ENCODE data around the gene RCE1. TPM values are rescaled to one million over a fixed set of nuclear protein-coding genes. Genes with fewer than 3 reads are reported as not detected.

Gene RCE1
- total RNA-seq, 4 donors from 2014 or later: 9.5 to 14.8 (median 11.7) TPM

DNA sequence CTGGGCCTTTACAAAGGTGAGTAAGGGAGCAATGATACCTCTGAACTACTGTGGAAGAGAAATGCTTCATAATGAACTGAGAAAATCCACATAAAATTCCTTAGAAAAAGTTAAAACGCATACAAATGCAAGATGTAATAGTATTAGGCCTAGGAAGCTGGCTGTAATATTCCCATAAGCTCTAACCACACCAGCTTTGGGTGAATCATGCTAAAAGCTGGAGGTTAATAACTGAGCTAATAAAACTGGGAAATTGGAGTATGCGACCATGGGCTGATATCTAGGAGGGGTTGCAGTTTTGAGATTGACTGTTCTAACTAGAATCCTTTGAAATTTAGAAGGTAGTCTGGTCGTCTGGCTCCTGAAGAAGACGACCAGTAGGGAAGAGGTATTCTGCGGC, 28.6 kb upstream of the RCE1 start:
- Histone ChIP-seq H3K27me3 (no peaks in the 10 kb centered on the region), H3K36me3 (peaks cover 0 to 35% of the 10 kb centered on the region in 2 donors), H3K9me3 (no peaks in the 10 kb centered on the region), H3K27ac (no peak overlapping the region), H3K4me3 (no peak overlapping the region), H3K4me1 (no peaks in the 10 kb centered on the region)
- ATAC-seq: no peak
- no peak for TF ChIP-seq POLR2A (IDR thresholded peaks at IDR 0.05)
- WGBS, 2 donors (ENCODE audit: low coverage in 1 of 2): 91 to 93% methylated on average over 4 to 5 of the region's 5 CpGs

DNA sequence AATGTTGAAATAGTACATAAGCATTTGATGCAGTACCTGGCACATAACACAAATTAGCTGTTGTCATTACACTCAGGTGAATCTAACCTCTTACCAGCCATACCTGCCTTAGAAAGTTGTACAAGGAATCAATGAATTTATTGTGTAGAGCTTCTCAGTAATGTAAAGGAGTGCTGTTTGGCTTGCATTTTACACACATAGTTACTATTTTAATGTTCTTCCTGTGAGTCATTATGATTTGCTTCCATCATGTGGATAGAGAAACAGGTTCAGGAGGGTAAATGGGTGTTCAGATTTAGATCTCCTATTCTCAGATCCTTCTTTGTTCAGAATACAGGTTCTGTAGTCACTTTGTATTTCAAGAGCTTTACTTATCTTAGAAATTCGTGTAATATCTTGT, 27.6 kb upstream of the RCE1 start:
- H3K27ac ChIP-seq: no peak overlapping the region
- no peak overlapping the region for H3K4me3 ChIP-seq
- TF ChIP-seq, protein P1, sequence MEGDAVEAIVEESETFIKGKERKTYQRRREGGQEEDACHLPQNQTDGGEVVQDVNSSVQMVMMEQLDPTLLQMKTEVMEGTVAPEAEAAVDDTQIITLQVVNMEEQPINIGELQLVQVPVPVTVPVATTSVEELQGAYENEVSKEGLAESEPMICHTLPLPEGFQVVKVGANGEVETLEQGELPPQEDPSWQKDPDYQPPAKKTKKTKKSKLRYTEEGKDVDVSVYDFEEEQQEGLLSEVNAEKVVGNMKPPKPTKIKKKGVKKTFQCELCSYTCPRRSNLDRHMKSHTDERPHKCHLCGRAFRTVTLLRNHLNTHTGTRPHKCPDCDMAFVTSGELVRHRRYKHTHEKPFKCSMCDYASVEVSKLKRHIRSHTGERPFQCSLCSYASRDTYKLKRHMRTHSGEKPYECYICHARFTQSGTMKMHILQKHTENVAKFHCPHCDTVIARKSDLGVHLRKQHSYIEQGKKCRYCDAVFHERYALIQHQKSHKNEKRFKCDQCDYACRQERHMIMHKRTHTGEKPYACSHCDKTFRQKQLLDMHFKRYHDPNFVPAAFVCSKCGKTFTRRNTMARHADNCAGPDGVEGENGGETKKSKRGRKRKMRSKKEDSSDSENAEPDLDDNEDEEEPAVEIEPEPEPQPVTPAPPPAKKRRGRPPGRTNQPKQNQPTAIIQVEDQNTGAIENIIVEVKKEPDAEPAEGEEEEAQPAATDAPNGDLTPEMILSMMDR (IDR thresholded peaks at IDR 0.05): no peak
- TF ChIP-seq POLR2AphosphoS5 (IDR thresholded peaks at IDR 0.05): no peak
- no peak for TF ChIP-seq POLR2A (IDR thresholded peaks at IDR 0.05)
- no peak for TF ChIP-seq EP300 (IDR thresholded peaks at IDR 0.05)
- ATAC-seq: no peak
- no peaks in the 10 kb centered on the region for H3K4me1 ChIP-seq
- peaks cover 0 to 33% of the 10 kb centered on the region in 2 donors for H3K36me3 ChIP-seq
- H3K9me3 ChIP-seq: no peaks in the 10 kb centered on the region
- 90 to 100% methylated on average over 1 of the region's 1 CpG for WGBS, 2 donors (ENCODE audit: low coverage in 1 of 2)
- no peaks in the 10 kb centered on the region for H3K27me3 ChIP-seq

DNA sequence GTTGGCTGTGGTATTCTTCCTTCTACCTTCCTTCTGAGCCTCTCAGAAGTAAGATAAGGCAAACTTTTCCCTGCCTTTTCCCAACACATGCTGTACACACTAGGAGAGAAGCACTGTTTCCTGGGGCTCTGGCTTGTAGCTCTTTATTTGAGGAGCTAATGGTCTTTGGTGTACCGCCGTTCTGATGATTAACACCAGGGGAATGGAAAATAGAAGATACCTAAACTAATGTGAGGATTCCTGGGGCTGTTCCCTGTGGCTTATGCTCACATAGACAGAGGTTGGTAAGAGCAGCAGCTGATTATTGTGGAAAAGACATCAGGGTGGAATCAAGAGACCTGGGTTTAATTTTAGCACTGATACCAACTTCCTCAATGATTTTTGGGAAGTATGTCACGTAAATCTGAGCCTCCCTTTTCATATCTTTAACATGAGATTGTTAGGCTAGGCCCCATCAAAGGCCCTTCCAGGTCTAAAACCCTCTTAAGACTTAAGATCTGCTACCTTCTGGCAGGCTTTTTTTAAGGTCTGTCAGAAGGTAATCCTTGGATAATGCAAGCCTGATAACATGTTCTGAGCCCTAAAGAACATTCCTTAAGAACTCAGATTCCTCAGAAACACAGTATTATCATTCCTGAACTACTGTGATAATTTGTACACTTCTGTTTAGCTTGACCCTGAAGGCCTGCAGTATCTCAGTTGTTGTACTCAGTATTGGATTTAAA, 24.8 kb upstream of the RCE1 start:
- TF ChIP-seq EP300 (IDR thresholded peaks at IDR 0.05) (no peak), POLR2A (IDR thresholded peaks at IDR 0.05) (no peak), POLR2AphosphoS5 (IDR thresholded peaks at IDR 0.05) (no peak)
- TF ChIP-seq, protein P1 (IDR thresholded peaks at IDR 0.05): no peak
- no peak for ATAC-seq
- WGBS, 2 donors (ENCODE audit: low coverage in 1 of 2): 79 to 100% methylated on average over 1 to 2 of the region's 3 CpGs
- no peak overlapping the region for H3K27ac ChIP-seq
- H3K4me1 ChIP-seq: no peaks in the 10 kb centered on the region
- H3K4me3 ChIP-seq: no peak overlapping the region
- peaks cover 0 to 26% of the 10 kb centered on the region in 2 donors for H3K36me3 ChIP-seq
- H3K9me3 ChIP-seq: no peaks in the 10 kb centered on the region
- no peaks in the 10 kb centered on the region for H3K27me3 ChIP-seq

DNA sequence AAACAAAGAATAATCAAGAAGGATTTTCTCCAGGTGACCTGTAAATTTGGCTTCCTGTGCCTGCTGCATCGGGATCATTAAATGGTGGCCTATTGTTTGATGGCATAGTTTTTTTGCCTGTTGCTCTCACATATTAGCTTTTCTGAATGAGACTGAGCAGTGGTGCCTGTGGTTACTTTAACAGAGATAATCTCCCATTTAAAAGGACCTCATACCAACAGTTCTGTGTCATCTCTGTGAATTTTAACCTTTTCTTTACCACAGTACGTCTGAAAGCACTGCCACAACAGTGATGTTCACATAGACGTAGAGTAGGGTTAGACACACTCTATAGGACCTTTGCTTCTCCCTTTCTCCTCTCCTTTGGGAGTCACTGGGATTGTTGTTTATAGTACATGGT, 22.9 kb upstream of the RCE1 start:
- no peak for ATAC-seq
- 67 to 74% methylated on average over 2 to 3 of the region's 3 CpGs for whole genome bisulfite sequencing, 2 donors (ENCODE audit: low coverage in 1 of 2)

DNA sequence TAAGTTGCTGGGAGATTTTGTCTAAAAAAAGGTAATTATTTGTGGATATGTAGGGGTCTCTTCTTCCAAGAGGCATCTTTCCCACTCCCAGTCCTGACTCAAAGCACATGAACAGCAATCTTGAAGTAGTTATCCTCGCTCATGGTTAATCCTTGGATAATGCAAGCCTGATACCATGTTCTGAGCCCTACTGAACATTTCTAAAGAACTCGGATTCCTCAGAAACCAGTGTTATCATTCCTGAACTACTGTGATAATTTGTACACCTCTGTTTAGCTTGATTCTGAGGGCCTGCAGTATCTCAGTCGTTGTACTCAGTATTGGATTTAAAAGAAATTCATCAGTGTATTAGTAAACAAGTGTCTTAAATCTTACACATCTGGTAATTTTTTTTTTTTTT, 22.3 kb upstream of the RCE1 start:
- H3K4me3 ChIP-seq: no peak overlapping the region
- H3K27ac ChIP-seq: no peak overlapping the region
- TF ChIP-seq, protein P1 (IDR thresholded peaks at IDR 0.05): no peak
- TF ChIP-seq POLR2AphosphoS5 (IDR thresholded peaks at IDR 0.05): no peak
- TF ChIP-seq POLR2A (IDR thresholded peaks at IDR 0.05): no peak
- TF ChIP-seq EP300 (IDR thresholded peaks at IDR 0.05): no peak
- no peaks in the 10 kb centered on the region for H3K27me3 ChIP-seq
- WGBS, 2 donors (ENCODE audit: low coverage in 1 of 2): 60 to 67% methylated on average over 3 of the region's 3 CpGs
- no peak for ATAC-seq
- no peaks in the 10 kb centered on the region for H3K4me1 ChIP-seq
- no peaks in the 10 kb centered on the region for H3K9me3 ChIP-seq
- peaks cover 0 to 26% of the 10 kb centered on the region in 2 donors for H3K36me3 ChIP-seq

More for the DNA sequence above, 22.9 kb upstream of the RCE1 start:
- no peaks in the 10 kb centered on the region for H3K9me3 ChIP-seq
- no peaks in the 10 kb centered on the region for H3K4me1 ChIP-seq
- no peaks in the 10 kb centered on the region for H3K27me3 ChIP-seq
- peaks cover 0 to 26% of the 10 kb centered on the region in 2 donors for H3K36me3 ChIP-seq
- no peak overlapping the region for H3K27ac ChIP-seq
- TF ChIP-seq POLR2A (IDR thresholded peaks at IDR 0.05) (no peak), EP300 (IDR thresholded peaks at IDR 0.05) (no peak), POLR2AphosphoS5 (IDR thresholded peaks at IDR 0.05) (no peak)
- TF ChIP-seq, protein P1 (IDR thresholded peaks at IDR 0.05): no peak
- H3K4me3 ChIP-seq: no peak overlapping the region

All from gastroesophageal sphincter (tissue), 4 donors.